ENCODE data around the gene MAP3K14. TPM values are rescaled to one million over a fixed set of nuclear protein-coding genes. Genes with fewer than 3 reads are reported as not detected.

Gene MAP3K14
- polyA plus RNA-seq, 1 of the 3 experiments (the other 2 are of a cell fraction), result 11.9 TPM

- TF ChIP-seq MAX (IDR thresholded peaks at IDR 0.05; ENCODE audit: low read depth) (no peak), RFX5 (IDR thresholded peaks at IDR 0.05; ENCODE audit: low read length) (no peak), CHD2 (IDR thresholded peaks at IDR 0.05; ENCODE audit: low read length, partially characterized antibody) (no peak), RCOR1 (IDR thresholded peaks at IDR 0.05; ENCODE audit: low read length) (no peak), RXRA (IDR thresholded peaks at IDR 0.05; ENCODE audit: borderline replicate concordance, low read depth) (no peak), NFIC (IDR thresholded peaks at IDR 0.05; ENCODE audit: borderline replicate concordance) (no peak), CTCF (IDR thresholded peaks at IDR 0.05) (no peak)
Measured at GRCh38 chr17:45335721-45336120, 18.9 kb upstream of the MAP3K14 start (continued).

- no peak overlapping the region for H2AFZ ChIP-seq (ENCODE audit: low read depth)
- no peaks in the 10 kb centered on the region for H3K36me3 ChIP-seq (replicated peaks in 1 of 2; ENCODE audit: control insufficient read depth in 1 of 2, insufficient read depth in 2 of 2, low read length in 1 of 2)
- ChIA-PET POLR2A (no interaction called here), CTCF (interaction anchor here (0.6 to 3.1 kb wide), 2 partner anchors 34 to 50 kb away, joined by 3 to 11 read pairs; no protein-coding TSS in a partner anchor)
- H4K20me1 ChIP-seq (ENCODE audit: insufficient read depth), result no peaks in the 10 kb centered on the region
- 84% methylated on average over 11 of the region's 11 CpGs for WGBS (ENCODE audit: low lambda C conversion rate)
- H3K9me3 ChIP-seq, result no peaks in the 10 kb centered on the region
- no peak for TF ChIP-seq TCF12 (IDR thresholded peaks at IDR 0.05)
- TF ChIP-seq RFX5 (IDR thresholded peaks at IDR 0.05; ENCODE audit: low read length), result no peak
- no peak for TF ChIP-seq GABPA (IDR thresholded peaks at IDR 0.05; ENCODE audit: low read depth)
- no peak for TF ChIP-seq YY1 (IDR thresholded peaks at IDR 0.05; ENCODE audit: low read depth)
- H3K4me3 ChIP-seq (ENCODE audit: low read depth in 2 of 2, low read length in 1 of 2), result no peak overlapping the region
- DNase-seq, result no peak
- no peak overlapping the region for H3K9ac ChIP-seq
- H3K27ac ChIP-seq (ENCODE audit: low read depth in 2 of 2, low read length in 1 of 2), result no peak overlapping the region
- no peaks in the 10 kb centered on the region for H3K9me2 ChIP-seq
- no peaks in the 10 kb centered on the region for H3K27me3 ChIP-seq (ENCODE audit: insufficient read depth)
- H3K4me2 ChIP-seq, result no peak overlapping the region
- H3K79me2 ChIP-seq (ENCODE audit: insufficient read depth), result no peaks in the 10 kb centered on the region
- H3K4me1 ChIP-seq (ENCODE audit: control insufficient read depth in 1 of 2, insufficient read depth in 2 of 2, low read depth in 1 of 2, low read length in 1 of 2), result peaks cover 7 to 18% of the 10 kb centered on the region in 2 experiments; a peak in 3 of 4 replicates
- peaks cover 4% of the 10 kb centered on the region for H3F3A ChIP-seq (replicated peaks; ENCODE audit: insufficient read depth)
Measured at GRCh38 chr17:45334701-45335677, 18.2 kb upstream of the MAP3K14 start.

GRCh38 chr17:45334231-45334630 is 17.4 kb upstream of the MAP3K14 start:
- no peaks in the 10 kb centered on the region for H3K27me3 ChIP-seq (ENCODE audit: insufficient read depth)
- no peaks in the 10 kb centered on the region for H3K79me2 ChIP-seq (ENCODE audit: insufficient read depth)
- no peaks in the 10 kb centered on the region for H3K9me2 ChIP-seq
- H3K4me3 ChIP-seq (ENCODE audit: low read depth in 2 of 2, low read length in 1 of 2), result no peak overlapping the region
- no peak overlapping the region for H3K4me2 ChIP-seq
- H2AFZ ChIP-seq (ENCODE audit: low read depth), result no peak overlapping the region
- TF ChIP-seq NFIC (IDR thresholded peaks at IDR 0.05; ENCODE audit: borderline replicate concordance) (no peak), MAX (IDR thresholded peaks at IDR 0.05; ENCODE audit: low read depth) (no peak)
- no peaks in the 10 kb centered on the region for H4K20me1 ChIP-seq (ENCODE audit: insufficient read depth)
- no peak overlapping the region for H3K27ac ChIP-seq (ENCODE audit: low read depth in 2 of 2, low read length in 1 of 2)
- no peak overlapping the region for H3K9ac ChIP-seq
- no peaks in the 10 kb centered on the region for H3K36me3 ChIP-seq (replicated peaks in 1 of 2; ENCODE audit: control insufficient read depth in 1 of 2, insufficient read depth in 2 of 2, low read length in 1 of 2)
- 83% methylated on average over 1 of the region's 1 CpG for WGBS (ENCODE audit: low lambda C conversion rate)
- POLR2A ChIA-PET, result no interaction called here
- no peak for DNase-seq
- peaks cover 7 to 18% of the 10 kb centered on the region in 2 experiments; a peak in 3 of 4 replicates for H3K4me1 ChIP-seq (ENCODE audit: control insufficient read depth in 1 of 2, insufficient read depth in 2 of 2, low read depth in 1 of 2, low read length in 1 of 2)
- H3K9me3 ChIP-seq, result no peaks in the 10 kb centered on the region
- CTCF ChIA-PET, result interaction anchor here (0.6 to 3.1 kb wide), 2 partner anchors 34 to 51 kb away, joined by 3 to 11 read pairs; no protein-coding TSS in a partner anchor
- H3F3A ChIP-seq (replicated peaks; ENCODE audit: insufficient read depth), result peaks cover 4% of the 10 kb centered on the region

Measured in SK-N-SH (cell line).